GM23338 (cell line): ENCODE measurements around the gene MPST. TPM values are rescaled to one million over a fixed set of nuclear protein-coding genes. Genes with fewer than 3 reads are reported as not detected.

ENCODE experiments used
- ATAC-seq: fragments of 200-7000 bp; cut with Tn5 transposase; 3 replicates; pipeline ENCODE4 v1.9.1; 2020
- DNase-seq: peaks from one replicate; pipeline ENCODE4 v3.0.0-alpha.2; 2015; ENCODE audit warnings: low spot score
- H2AFZ ChIP-seq: fragments of 200-600 bp; sonication (generic); 2 replicates; pipeline ENCODE4 v1.8.0; 2016; ENCODE audit warnings: antibody characterized with exemption, mild to moderate bottlenecking, moderate library complexity
- H3F3A ChIP-seq: fragments of 200-600 bp; sonication (generic); replicated peaks from 2 replicates; pipeline ENCODE4 v1.8.0; 2017; ENCODE audit warnings: antibody characterized with exemption, mixed run types, low read depth
- H3K27ac ChIP-seq: fragments of 200-600 bp; sonication (generic); 2 replicates; pipeline ENCODE4 v1.6.1; 2016; ENCODE audit warnings: low read depth
- H3K27me3 ChIP-seq: fragments of 200-600 bp; sonication (generic); 2 replicates; pipeline ENCODE4 v1.8.0; 2016; ENCODE audit warnings: mild to moderate bottlenecking, mixed run types, moderate library complexity; ENCODE audit not compliant: insufficient read depth
- H3K36me3 ChIP-seq: fragments of 200-600 bp; sonication (generic); 2 replicates; pipeline ENCODE4 v1.8.0; 2016; ENCODE audit warnings: mild to moderate bottlenecking; ENCODE audit not compliant: insufficient read depth
- H3K4me1 ChIP-seq: fragments of 200-600 bp; sonication (generic); 2 replicates; pipeline ENCODE4 v1.8.0; 2016; ENCODE audit warnings: mild to moderate bottlenecking, moderate library complexity; ENCODE audit not compliant: insufficient read depth
- H3K4me2 ChIP-seq: fragments of 200-600 bp; sonication (generic); 2 replicates; pipeline ENCODE4 v1.7.1; 2017; ENCODE audit warnings: mixed run types
- H3K4me3 ChIP-seq: fragments of 200-600 bp; sonication (generic); 2 replicates; pipeline ENCODE4 v1.6.1; 2016; ENCODE audit warnings: mixed run types
- H3K79me2 ChIP-seq: fragments of 200-600 bp; sonication (generic); replicated peaks from 2 replicates; pipeline ENCODE4 v1.8.0; 2017; ENCODE audit warnings: mild to moderate bottlenecking; ENCODE audit not compliant: insufficient read depth
- H3K9me2 ChIP-seq: fragments of 200-600 bp; sonication (generic); 2 replicates; pipeline ENCODE4 v1.8.0; 2017; ENCODE audit not compliant: insufficient read depth
- H4K20me1 ChIP-seq: fragments of 200-600 bp; sonication (generic); replicated peaks from 2 replicates; pipeline ENCODE4 v1.8.0; 2017; ENCODE audit warnings: mild to moderate bottlenecking; ENCODE audit not compliant: insufficient read depth
- H3K27ac Mint-ChIP-seq: 2 replicates; pipeline ENCODE4 v1.8.0; 2020; ENCODE audit warnings: inconsistent platforms, mild to moderate bottlenecking, moderate library complexity, mixed read lengths
- H3K27me3 Mint-ChIP-seq: 3 replicates; pipeline ENCODE4 v1.8.0; 2022; ENCODE audit warnings: low read depth, mild to moderate bottlenecking, moderate library complexity, mixed read lengths, inconsistent platforms; ENCODE audit not compliant: insufficient read depth, poor library complexity
- H3K36me3 Mint-ChIP-seq: 3 replicates; pipeline ENCODE4 v1.8.0; 2021; ENCODE audit warnings: low read depth, mild to moderate bottlenecking, inconsistent platforms, moderate library complexity, mixed read lengths
- H3K4me1 Mint-ChIP-seq: 3 replicates; pipeline ENCODE4 v1.8.0; 2020; ENCODE audit warnings: mild to moderate bottlenecking, inconsistent platforms, mixed read lengths
- H3K4me3 Mint-ChIP-seq: 3 replicates; pipeline ENCODE4 v1.8.0; 2021; ENCODE audit warnings: moderate library complexity, mild to moderate bottlenecking, inconsistent platforms, mixed read lengths
- H3K9me3 Mint-ChIP-seq: 3 replicates; pipeline ENCODE4 v1.8.0; 2020; ENCODE audit warnings: moderate library complexity, mild to moderate bottlenecking, inconsistent platforms, mixed read lengths
- EZH2 ChIP-seq: fragments of 200-600 bp; sonication (generic); IDR thresholded peaks from one replicate; pipeline ENCODE4 v1.8.0; 2017; ENCODE audit warnings: antibody characterized with exemption, mild to moderate bottlenecking, low read depth; ENCODE audit not compliant: unreplicated experiment
- JUNB ChIP-seq: IDR thresholded peaks from one replicate; pipeline ENCODE4 v1.6.1; 2016; ENCODE audit warnings: antibody characterized with exemption; ENCODE audit not compliant: unreplicated experiment
- NANOG ChIP-seq: IDR thresholded peaks from 2 replicates; pipeline ENCODE4 v1.6.1; 2016; ENCODE audit warnings: antibody characterized with exemption, borderline replicate concordance
- STAT1 ChIP-seq: IDR thresholded peaks from one replicate; pipeline ENCODE4 v1.6.1; 2016; ENCODE audit warnings: antibody characterized with exemption; ENCODE audit not compliant: unreplicated experiment
- ZNF462 ChIP-seq: fragments of 250-450 bp; sonication (Bioruptor Pico); IDR thresholded peaks from 2 replicates; pipeline ENCODE4 v1.5.0; 2020; ENCODE audit warnings: mild to moderate bottlenecking, moderate library complexity
- polyA plus RNA-seq: library from polyadenylated mRNA; unstranded; fragments of >200 nt; fragmentation: Nextera tagmentation; extraction: Ambion mirVana; gene quantifications from 2 replicates; pipeline ENCODE4 v1.2.1, GENCODE V29; 2016
- total RNA-seq: library from RNA; depleted of rRNA; stranded (reverse); fragments of >200 nt; shearing (Covaris generic); gene quantifications from 2 replicates; pipeline ENCODE4 v1.2.3, GENCODE V29; 2014
- TF ChIP-seq, protein P1 (sequence below): IDR thresholded peaks from one replicate; pipeline ENCODE4 v1.6.1; 2018; ENCODE audit warnings: antibody characterized with exemption; ENCODE audit not compliant: unreplicated experiment
- TF ChIP-seq, protein P2 (sequence below): IDR thresholded peaks from 2 replicates; pipeline ENCODE4 v1.6.1; 2016; ENCODE audit warnings: antibody characterized with exemption
- TF ChIP-seq, protein P3 (sequence below), 2 experiments: fragments of 200-600 bp in 1 of 2; sonication (generic) in 1 of 2; conservative IDR thresholded peaks; 2 replicates each; pipeline versions ENCODE4 v1.5.1 to v1.6.1; 2016 to 2017; ENCODE audit warnings: antibody characterized with exemption in 2 of 2, low read depth in 2 of 2, mild to moderate bottlenecking in 2 of 2, moderate library complexity in 1 of 2

The MPST gene
- total and polyA plus RNA-seq, 2 experiments from 2014 or later, result 86.2 to 158 TPM

DNA sequence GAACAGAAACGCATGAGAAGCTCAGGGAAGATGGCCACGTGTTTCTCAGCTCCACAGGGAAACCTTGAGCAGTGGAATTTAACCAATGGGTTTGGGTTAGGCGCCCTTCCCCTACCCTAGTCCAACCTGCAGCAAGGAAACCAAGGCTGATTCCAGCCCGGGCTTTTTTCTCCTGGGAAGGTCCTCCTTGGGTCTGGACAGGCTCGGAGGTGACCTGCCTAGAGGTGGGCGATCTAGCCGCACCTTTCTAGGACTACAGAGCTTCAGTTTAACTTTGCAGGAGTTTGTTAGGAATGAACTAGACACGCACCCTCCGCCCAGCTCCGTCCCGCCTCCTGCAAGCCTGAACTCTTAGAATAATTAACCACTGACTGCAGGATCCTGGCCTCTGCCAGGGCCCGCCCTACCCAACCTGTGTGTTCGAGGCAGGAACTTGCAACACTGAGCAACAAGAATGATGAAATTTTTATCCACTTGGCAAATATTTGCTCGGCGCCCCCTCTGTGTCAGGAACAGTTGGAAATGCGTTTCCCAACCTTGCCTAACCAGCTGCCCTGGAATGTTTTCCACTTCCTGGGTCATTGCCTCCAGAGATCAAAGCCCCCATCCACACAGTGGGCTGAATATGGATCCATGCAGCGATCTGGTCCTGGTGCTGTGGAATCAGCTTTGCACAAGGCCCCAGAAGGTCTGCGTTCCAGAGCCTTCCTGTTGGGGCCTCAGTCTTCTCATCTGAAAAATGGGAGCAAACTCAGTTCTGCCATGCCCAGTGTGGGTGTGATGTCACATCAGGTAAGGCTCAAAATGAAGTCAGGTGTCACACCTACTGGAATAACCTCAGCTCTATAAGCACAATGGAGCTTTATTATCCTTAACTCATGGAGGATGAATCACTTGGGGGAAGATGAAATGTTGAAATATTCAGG, 13.3 kb downstream of the MPST start (continued):
- TF ChIP-seq, protein P1, sequence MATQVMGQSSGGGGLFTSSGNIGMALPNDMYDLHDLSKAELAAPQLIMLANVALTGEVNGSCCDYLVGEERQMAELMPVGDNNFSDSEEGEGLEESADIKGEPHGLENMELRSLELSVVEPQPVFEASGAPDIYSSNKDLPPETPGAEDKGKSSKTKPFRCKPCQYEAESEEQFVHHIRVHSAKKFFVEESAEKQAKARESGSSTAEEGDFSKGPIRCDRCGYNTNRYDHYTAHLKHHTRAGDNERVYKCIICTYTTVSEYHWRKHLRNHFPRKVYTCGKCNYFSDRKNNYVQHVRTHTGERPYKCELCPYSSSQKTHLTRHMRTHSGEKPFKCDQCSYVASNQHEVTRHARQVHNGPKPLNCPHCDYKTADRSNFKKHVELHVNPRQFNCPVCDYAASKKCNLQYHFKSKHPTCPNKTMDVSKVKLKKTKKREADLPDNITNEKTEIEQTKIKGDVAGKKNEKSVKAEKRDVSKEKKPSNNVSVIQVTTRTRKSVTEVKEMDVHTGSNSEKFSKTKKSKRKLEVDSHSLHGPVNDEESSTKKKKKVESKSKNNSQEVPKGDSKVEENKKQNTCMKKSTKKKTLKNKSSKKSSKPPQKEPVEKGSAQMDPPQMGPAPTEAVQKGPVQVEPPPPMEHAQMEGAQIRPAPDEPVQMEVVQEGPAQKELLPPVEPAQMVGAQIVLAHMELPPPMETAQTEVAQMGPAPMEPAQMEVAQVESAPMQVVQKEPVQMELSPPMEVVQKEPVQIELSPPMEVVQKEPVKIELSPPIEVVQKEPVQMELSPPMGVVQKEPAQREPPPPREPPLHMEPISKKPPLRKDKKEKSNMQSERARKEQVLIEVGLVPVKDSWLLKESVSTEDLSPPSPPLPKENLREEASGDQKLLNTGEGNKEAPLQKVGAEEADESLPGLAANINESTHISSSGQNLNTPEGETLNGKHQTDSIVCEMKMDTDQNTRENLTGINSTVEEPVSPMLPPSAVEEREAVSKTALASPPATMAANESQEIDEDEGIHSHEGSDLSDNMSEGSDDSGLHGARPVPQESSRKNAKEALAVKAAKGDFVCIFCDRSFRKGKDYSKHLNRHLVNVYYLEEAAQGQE, result no peak
- TF ChIP-seq, protein P2, sequence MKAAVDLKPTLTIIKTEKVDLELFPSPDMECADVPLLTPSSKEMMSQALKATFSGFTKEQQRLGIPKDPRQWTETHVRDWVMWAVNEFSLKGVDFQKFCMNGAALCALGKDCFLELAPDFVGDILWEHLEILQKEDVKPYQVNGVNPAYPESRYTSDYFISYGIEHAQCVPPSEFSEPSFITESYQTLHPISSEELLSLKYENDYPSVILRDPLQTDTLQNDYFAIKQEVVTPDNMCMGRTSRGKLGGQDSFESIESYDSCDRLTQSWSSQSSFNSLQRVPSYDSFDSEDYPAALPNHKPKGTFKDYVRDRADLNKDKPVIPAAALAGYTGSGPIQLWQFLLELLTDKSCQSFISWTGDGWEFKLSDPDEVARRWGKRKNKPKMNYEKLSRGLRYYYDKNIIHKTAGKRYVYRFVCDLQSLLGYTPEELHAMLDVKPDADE, result no peak
- TF ChIP-seq EZH2 (no peak), NANOG (no peak), JUNB (no peak)
- TF ChIP-seq, protein P3, sequence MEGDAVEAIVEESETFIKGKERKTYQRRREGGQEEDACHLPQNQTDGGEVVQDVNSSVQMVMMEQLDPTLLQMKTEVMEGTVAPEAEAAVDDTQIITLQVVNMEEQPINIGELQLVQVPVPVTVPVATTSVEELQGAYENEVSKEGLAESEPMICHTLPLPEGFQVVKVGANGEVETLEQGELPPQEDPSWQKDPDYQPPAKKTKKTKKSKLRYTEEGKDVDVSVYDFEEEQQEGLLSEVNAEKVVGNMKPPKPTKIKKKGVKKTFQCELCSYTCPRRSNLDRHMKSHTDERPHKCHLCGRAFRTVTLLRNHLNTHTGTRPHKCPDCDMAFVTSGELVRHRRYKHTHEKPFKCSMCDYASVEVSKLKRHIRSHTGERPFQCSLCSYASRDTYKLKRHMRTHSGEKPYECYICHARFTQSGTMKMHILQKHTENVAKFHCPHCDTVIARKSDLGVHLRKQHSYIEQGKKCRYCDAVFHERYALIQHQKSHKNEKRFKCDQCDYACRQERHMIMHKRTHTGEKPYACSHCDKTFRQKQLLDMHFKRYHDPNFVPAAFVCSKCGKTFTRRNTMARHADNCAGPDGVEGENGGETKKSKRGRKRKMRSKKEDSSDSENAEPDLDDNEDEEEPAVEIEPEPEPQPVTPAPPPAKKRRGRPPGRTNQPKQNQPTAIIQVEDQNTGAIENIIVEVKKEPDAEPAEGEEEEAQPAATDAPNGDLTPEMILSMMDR (conservative IDR thresholded peaks at IDR 0.05; ENCODE audit: low read depth in 2 of 2), result no peak

GRCh38 chr22:37033605-37034430, 14.3 kb downstream of the MPST start:
- Histone ChIP-seq H2AFZ (no peak overlapping the region), H3K79me2 (no peaks in the 10 kb centered on the region), H3K4me2 (no peak overlapping the region), H3K4me3 (no peak overlapping the region), H4K20me1 (no peaks in the 10 kb centered on the region), H3K36me3 (no peaks in the 10 kb centered on the region), H3K27me3 (no peaks in the 10 kb centered on the region), H3K27ac (no peak overlapping the region), H3K4me1 (peaks cover 14% of the 10 kb centered on the region; the same call in 1 of the 2 replicates), H3F3A (0 out of 2 replicates have a peak, but pooled peaks cover 7% of the 10 kb centered on the region), H3K9me2 (no peaks in the 10 kb centered on the region)
- peaks cover 7% of the 10 kb centered on the region; the same call in 2 of the 3 replicates for H3K36me3 Mint-ChIP-seq
- H3K4me3 Mint-ChIP-seq, result no peak overlapping the region
- peak overlapping the region; percentile 63 for H3K27ac Mint-ChIP-seq
- peaks cover 36% of the 10 kb centered on the region for H3K4me1 Mint-ChIP-seq
- ATAC-seq (no peak), DNase-seq (no peak)
- H3K27me3 Mint-ChIP-seq, result peaks cover 11% of the 10 kb centered on the region
- H3K9me3 Mint-ChIP-seq, result no peaks in the 10 kb centered on the region
- TF ChIP-seq NANOG (no peak), ZNF462 (CRISPR knock-in tag) (no peak), STAT1 (no peak)
